Psoas muscle (tissue), 8 donors: Measurements from ENCODE around the gene TM6SF1. TPM values are rescaled to one million over a fixed set of nuclear protein-coding genes. Genes with fewer than 3 reads are reported as not detected.
"Not testable (repeated sequence)": the region's sequence is repeated elsewhere in the genome, so short reads cannot be mapped to it uniquely, and the experiment has no call there.

Experiments used
- ATAC-seq, 4 donors: fragments of 200-7000 bp; cut with Tn5 transposase; one replicate each; pipeline ENCODE4 v1.9.1; 2020; ENCODE audit warnings: moderate library complexity in 3 of 4, mild to moderate bottlenecking in 2 of 4
- DNase-seq, 2 donors: peaks; one replicate each; pipeline ENCODE4 v3.0.0-alpha.2; 2020
- H3K27ac ChIP-seq: fragments of 200-600 bp; one replicate; pipeline ENCODE4 v1.8.0; 2022
- H3K27me3 ChIP-seq, 3 donors: fragments of 200-600 bp in 1 of 3; one replicate each; pipeline versions ENCODE4 v1.6.1 to v1.8.0; 2013 to 2022; ENCODE audit warnings: low read length in 2 of 3, mild to moderate bottlenecking in 2 of 3, moderate library complexity in 1 of 3; ENCODE audit not compliant: insufficient read depth in 3 of 3
- H3K36me3 ChIP-seq, 2 donors: fragments of 200-600 bp in 1 of 2; one replicate each; pipeline versions ENCODE4 v1.6.1 to v1.8.0; 2013 to 2022; ENCODE audit warnings: low read depth in 1 of 2, mild to moderate bottlenecking in 1 of 2, moderate library complexity in 1 of 2; ENCODE audit not compliant: insufficient read depth in 1 of 2
- H3K4me1 ChIP-seq: fragments of 200-600 bp; one replicate; pipeline ENCODE4 v1.8.0; 2022
- H3K4me3 ChIP-seq: fragments of 200-600 bp; one replicate; pipeline ENCODE4 v1.8.0; 2022; ENCODE audit warnings: mild to moderate bottlenecking
- H3K9me3 ChIP-seq: fragments of 200-600 bp; one replicate; pipeline ENCODE4 v1.8.0; 2022
- CTCF ChIP-seq: fragments of 200-600 bp; IDR thresholded peaks from one replicate; pipeline ENCODE4 v1.8.0; 2022; ENCODE audit warnings: antibody characterized with exemption
- WGBS, 3 donors: extraction: QIAGEN DNeasy Blood & Tissue Kit; methylation state at CpG; one replicate each; pipeline versions ENCODE4 v1.1.6 to v1.1.7; 2013; 5-methylcytosine and 5-hydroxymethylcytosine counted together
- intact Hi-C, 2 donors: fragments of 100-400 bp; cut with DNase I; formaldehyde crosslinking; loops; one replicate each; pipeline versions ENCODE4 v1.11.0 to v1.14.2; 2022
- polyA plus RNA-seq, 3 donors: library from polyadenylated mRNA; stranded (reverse); fragments of 200-250 nt; gene quantifications; one replicate each; pipeline ENCODE4 v1.2.3, GENCODE V29; 2013
- total RNA-seq, 4 donors: library from RNA; stranded (reverse); fragmentation: NEBNext Ultra II Directional in 2 of 4; extraction: Animal tissue kit (Norgen Biotek cat#: 25700) in 2 of 4; gene quantifications; one replicate each; pipeline versions ENCODE4 v1.2.1 to v1.2.4, GENCODE V29; 2021 to 2023
- donor health status: healthy with polysubstance abuse.
- donor health status: DM: no; HTN: no; CAD: no; lungs with moderate emphysema.
- donor health status: Bipolar disorder and iron deficiency.
- donor health status: healthy.
- donor health status: DM: yes; HTN: yes; CAD: no.
- donor health status: DM: no; HTN: no; CAD: no.
- donor health status: DM: no; HTN: no; CAD: no.
- donor health status: DM: yes; HTN: yes; CAD: no.

Gene TM6SF1
- total and polyA plus RNA-seq, 7 donors: 9.2 to 23.4 (median 13.8) TPM

- Histone ChIP-seq H3K36me3 (no peaks in the 10 kb centered on the region), H3K4me1 (peaks cover 35% of the 10 kb centered on the region), H3K4me3 (peak within 1 kb of the TSS; percentile 97), H3K27me3 (no peaks in the 10 kb centered on the region), H3K9me3 (no peaks in the 10 kb centered on the region), H3K27ac (peak within 1 kb of the TSS; percentile 99)
- DNase-seq: peak; percentile 96 to 97
- ATAC-seq: peak; percentile 91 to 98 (median 96)
- 1% methylated on average over 38 to 90 of the region's 90 CpGs for WGBS, 3 donors
- TF ChIP-seq CTCF: no peak
- intact Hi-C loops: loop anchor here (5.0 kb wide), 1 partner anchor 40 kb away; the partner anchor contains the start of gene TM6SF1 (in 2 of the 2)
Observed at GRCh38 chr15:83066734-83067637, 40.5 kb upstream of the TM6SF1 start, which contains the start of gene BTBD1. Gene BTBD1 (minus strand): TSS chr15:83067252. CDS start chr15:83067151, 101 bp downstream.

GRCh38 chr15:83067638-83067962 is 39.8 kb upstream of the TM6SF1 start:
- ATAC-seq: no peak
- H3K4me3 ChIP-seq: peak overlapping the region; percentile 97
- H3K36me3 ChIP-seq: no peaks in the 10 kb centered on the region
- no peak for DNase-seq
- no peaks in the 10 kb centered on the region for H3K9me3 ChIP-seq
- WGBS, 3 donors: 43 to 55% (median 47%) methylated on average over 12 of the region's 12 CpGs
- H3K4me1 ChIP-seq: peaks cover 29% of the 10 kb centered on the region
- H3K27me3 ChIP-seq: no peaks in the 10 kb centered on the region
- intact Hi-C loops: loop anchor here (5.0 kb wide), 1 partner anchor 40 kb away; the partner anchor contains the start of gene TM6SF1 (in 2 of the 2)
- no peak for TF ChIP-seq CTCF
- H3K27ac ChIP-seq: peak overlapping the region; percentile 99

GRCh38 chr15:83068054-83068453 is 39.4 kb upstream of the TM6SF1 start:
- Histone ChIP-seq H3K9me3 (peaks cover 1% of the 10 kb centered on the region), H3K36me3 (no peaks in the 10 kb centered on the region), H3K27ac (peak overlapping the region; percentile 99), H3K4me3 (no peak overlapping the region), H3K27me3 (no peaks in the 10 kb centered on the region), H3K4me1 (peaks cover 24% of the 10 kb centered on the region)
- TF ChIP-seq CTCF: no peak
- no peak for DNase-seq
- intact Hi-C loops: loop anchor here (5.0 kb wide), 1 partner anchor 39 kb away; the partner anchor contains the start of gene TM6SF1 (in 2 of the 2)
- no peak for ATAC-seq
- WGBS, 3 donors: 68 to 81% (median 73%) methylated on average over 6 of the region's 6 CpGs

GRCh38 chr15:83069211-83069642 is 38.2 kb upstream of the TM6SF1 start:
- intact Hi-C loops: loop anchor here (5.0 kb wide), 1 partner anchor 38 kb away; the partner anchor contains the start of gene TM6SF1 (in 2 of the 2)
- not testable (repeated sequence) for ATAC-seq, H3K9me3 ChIP-seq, H3K27ac ChIP-seq, DNase-seq, H3K4me3 ChIP-seq, H3K36me3 ChIP-seq, H3K27me3 ChIP-seq
- 63% methylated on average over 4 to 6 of the region's 6 CpGs for WGBS, 3 donors
- H3K4me1 ChIP-seq: peaks cover 13% of the 10 kb centered on the region

GRCh38 chr15:83077491-83078230 is 29.8 kb upstream of the TM6SF1 start:
- ATAC-seq (peak; percentile 89 to 93 (median 92)), DNase-seq (no peak)
- Histone ChIP-seq H3K4me1 (peaks cover 16% of the 10 kb centered on the region), H3K9me3 (peaks cover 8% of the 10 kb centered on the region), H3K36me3 (no peaks in the 10 kb centered on the region), H3K4me3 (peak overlapping the region; percentile 33), H3K27ac (peak overlapping the region; percentile 85), H3K27me3 (no peaks in the 10 kb centered on the region)
- no peak for TF ChIP-seq CTCF
- intact Hi-C loops: no loop called here
- 3 to 8% (median 6%) methylated on average over 5 of the region's 5 CpGs for WGBS, 3 donors
